Breast epithelium (tissue), 4 donors: ENCODE measurements around the gene NRIP1. TPM values are rescaled to one million over a fixed set of nuclear protein-coding genes. Genes with fewer than 3 reads are reported as not detected.

Experiments used
- DNase-seq, 2 donors: peaks; one replicate each; pipeline ENCODE4 v3.0.0-alpha.2; 2019; ENCODE audit warnings: low spot score in 2 of 2
- H3K27ac ChIP-seq, 2 donors: fragments of 200-600 bp; sonication (generic) in 1 of 2; one replicate each; pipeline ENCODE4 v1.5.1; 2016 to 2019; ENCODE audit warnings: mild to moderate bottlenecking in 1 of 2
- H3K27me3 ChIP-seq, 2 donors: fragments of 200-600 bp; sonication (generic) in 1 of 2; one replicate each; pipeline versions ENCODE4 v1.5.1 to v1.6.0; 2017 to 2019; ENCODE audit warnings: control low read depth in 1 of 2, mild to moderate bottlenecking in 1 of 2
- H3K36me3 ChIP-seq: fragments of 200-600 bp; one replicate; pipeline ENCODE4 v1.5.1; 2019
- H3K4me1 ChIP-seq, 2 donors: fragments of 200-600 bp; sonication (generic); one replicate each; pipeline ENCODE4 v1.5.1; 2016 to 2019; ENCODE audit warnings: control low read depth in 1 of 2
- H3K4me3 ChIP-seq, 3 donors: fragments of 200-600 bp; sonication (generic); 1 replicate in 2 of 3; 2 replicates in 1 of 3; pipeline ENCODE4 v1.5.1; 2016 to 2019; ENCODE audit warnings: mild to moderate bottlenecking in 3 of 3, moderate library complexity in 2 of 3
- H3K9me3 ChIP-seq, 2 donors: fragments of 200-600 bp; sonication (generic) in 1 of 2; one replicate each; pipeline ENCODE4 v1.5.1; 2016 to 2019; ENCODE audit warnings: control low read depth in 1 of 2
- CTCF ChIP-seq, 3 donors: fragments of 450-650 bp; IDR thresholded peaks; one replicate each; pipeline ENCODE4 v1.5.1; 2016 to 2017; ENCODE audit warnings: antibody characterized with exemption in 3 of 3, mild to moderate bottlenecking in 3 of 3, moderate library complexity in 3 of 3
- POLR2A ChIP-seq: fragments of 450-650 bp; IDR thresholded peaks from one replicate; pipeline ENCODE4 v1.6.1; 2016; ENCODE audit warnings: antibody characterized with exemption, mild to moderate bottlenecking, moderate library complexity
- POLR2AphosphoS5 ChIP-seq, 3 donors: sonication (generic); formaldehyde crosslinking; IDR thresholded peaks; one replicate each; pipeline ENCODE4 v1.6.1; 2017; ENCODE audit warnings: antibody characterized with exemption in 3 of 3
- intact Hi-C: fragments of 100-400 bp; cut with DNase I; formaldehyde crosslinking; loops from one replicate; pipeline ENCODE4 v1.15.1; 2023; ENCODE audit warnings: low total_unique reads
- total RNA-seq, 3 donors: library from RNA; depleted of rRNA; stranded (reverse); fragments of >200 nt; gene quantifications; one replicate each; pipeline ENCODE4 v1.1.0, GENCODE V29; 2016

Gene NRIP1
- total RNA-seq, 3 donors from 2014 or later: 82.0 to 121 (median 105) TPM

- intact Hi-C loops: loop anchor here (5.0 kb wide), 1 partner anchor 469 kb away; no protein-coding TSS in a partner anchor
- H3K27ac ChIP-seq: no peak overlapping the region
- H3K27me3 ChIP-seq: no peaks in the 10 kb centered on the region
- H3K9me3 ChIP-seq: no peaks in the 10 kb centered on the region
- H3K4me1 ChIP-seq: peaks cover 5 to 6% of the 10 kb centered on the region in 2 donors
- no peak overlapping the region for H3K4me3 ChIP-seq
- H3K36me3 ChIP-seq: no peaks in the 10 kb centered on the region
- TF ChIP-seq POLR2A (no peak), POLR2AphosphoS5 (IDR thresholded peaks at IDR 0.05) (no peak), CTCF (IDR thresholded peaks at IDR 0.05) (no peak)
- no peak for DNase-seq
Measured at GRCh38 chr21:15003463-15004135, 61.2 kb downstream of the NRIP1 start.

- DNase-seq: no peak
- no peaks in the 10 kb centered on the region for H3K27me3 ChIP-seq
- TF ChIP-seq CTCF (IDR thresholded peaks at IDR 0.05): no peak
- H3K4me3 ChIP-seq: no peak overlapping the region
- no peaks in the 10 kb centered on the region for H3K9me3 ChIP-seq
- no peaks in the 10 kb centered on the region for H3K36me3 ChIP-seq
- intact Hi-C loops: loop anchor here (5.0 kb wide), 1 partner anchor 470 kb away; no protein-coding TSS in a partner anchor
- no peak overlapping the region for H3K27ac ChIP-seq
- peaks cover 5 to 6% of the 10 kb centered on the region in 2 donors for H3K4me1 ChIP-seq
Measured at GRCh38 chr21:15001857-15002606, 62.8 kb downstream of the NRIP1 start.

GRCh38 chr21:15001113-15001512 lies 63.7 kb downstream of the NRIP1 start:
- Histone ChIP-seq H3K4me1 (peaks cover 5 to 6% of the 10 kb centered on the region in 2 donors), H3K4me3 (no peak overlapping the region), H3K27me3 (no peaks in the 10 kb centered on the region), H3K27ac (no peak overlapping the region), H3K9me3 (no peaks in the 10 kb centered on the region), H3K36me3 (no peaks in the 10 kb centered on the region)
- intact Hi-C loops: loop anchor here (5.0 kb wide), 1 partner anchor 471 kb away; no protein-coding TSS in a partner anchor
- no peak for DNase-seq
- no peak for TF ChIP-seq POLR2AphosphoS5 (IDR thresholded peaks at IDR 0.05)

- Histone ChIP-seq H3K9me3 (no peaks in the 10 kb centered on the region), H3K27ac (no peak overlapping the region), H3K27me3 (no peaks in the 10 kb centered on the region), H3K4me1 (peaks cover 1 to 6% of the 10 kb centered on the region in 2 donors), H3K36me3 (no peaks in the 10 kb centered on the region), H3K4me3 (no peak overlapping the region)
- DNase-seq: no peak
- intact Hi-C loops: loop anchor here (5.0 kb wide), 1 partner anchor 472 kb away; no protein-coding TSS in a partner anchor
- no peak for TF ChIP-seq CTCF (IDR thresholded peaks at IDR 0.05)
- TF ChIP-seq POLR2A: no peak
- TF ChIP-seq POLR2AphosphoS5 (IDR thresholded peaks at IDR 0.05): no peak
Measured at GRCh38 chr21:15000081-15000480, 64.7 kb downstream of the NRIP1 start.

GRCh38 chr21:14998784-14999183 lies 66.0 kb downstream of the NRIP1 start:
- Histone ChIP-seq H3K36me3 (no peaks in the 10 kb centered on the region), H3K9me3 (no peaks in the 10 kb centered on the region), H3K27ac (no peak overlapping the region), H3K4me3 (no peak overlapping the region), H3K4me1 (peaks cover 0 to 6% of the 10 kb centered on the region in 2 donors), H3K27me3 (no peaks in the 10 kb centered on the region)
- no peak for DNase-seq
- TF ChIP-seq POLR2A: no peak
- TF ChIP-seq POLR2AphosphoS5 (IDR thresholded peaks at IDR 0.05): no peak
- TF ChIP-seq CTCF (IDR thresholded peaks at IDR 0.05): no peak
- intact Hi-C loops: no loop called here
